A673 (cell line): ENCODE data around the gene OBSCN. TPM values are rescaled to one million over a fixed set of nuclear protein-coding genes. Genes with fewer than 3 reads are reported as not detected.

ENCODE experiments used
- BruUV-seq: library from RNA; stranded (reverse); fragments of 400-500 nt; replicated peaks from 2 replicates; lab custom pipeline; 2021; lab: Mats Ljungman, UMichigan
- CTCF ChIA-PET: fragments of 300-600 bp; sonication (Branson Sonifier 250); formaldehyde crosslinking; loops from one replicate; lab custom pipeline; 2022; ENCODE audit warnings: antibody characterized with exemption; lab: Charles Lee
- POLR2A ChIA-PET: fragments of 300-600 bp; sonication (Branson Sonifier 250); formaldehyde crosslinking; loops from one replicate; lab custom pipeline; 2022; ENCODE audit warnings: antibody characterized with exemption; ENCODE audit not compliant: low non-redundant PET; lab: Charles Lee
- DNase-seq: peaks from one replicate; pipeline ENCODE4 v3.0.0-alpha.2; 2015; ENCODE audit warnings: low spot score
- H3K27ac ChIP-seq: fragments of 200-600 bp; sonication (generic); 2 replicates; pipeline ENCODE4 v1.5.1; 2016; ENCODE audit warnings: mixed run types, low read depth, mild to moderate bottlenecking, mixed read lengths, antibody characterized with exemption, low read length; ENCODE audit not compliant: poor library complexity, severe bottlenecking
- H3K27me3 ChIP-seq: fragments of 200-600 bp; sonication (generic); replicated peaks from 2 replicates; pipeline ENCODE4 v1.6.1; 2017; ENCODE audit warnings: mixed run types, low read depth, mild to moderate bottlenecking, mixed read lengths, antibody characterized with exemption, low read length; ENCODE audit not compliant: insufficient read depth, poor library complexity
- H3K36me3 ChIP-seq: fragments of 200-600 bp; sonication (generic); 2 replicates; pipeline ENCODE4 v1.6.1; 2016; ENCODE audit warnings: mixed run types, mild to moderate bottlenecking, mixed read lengths, antibody characterized with exemption, low read length; ENCODE audit not compliant: insufficient read depth, poor library complexity, severe bottlenecking
- H3K4me1 ChIP-seq: fragments of 200-600 bp; sonication (generic); 2 replicates; pipeline ENCODE4 v1.6.1; 2017; ENCODE audit warnings: mixed run types, mild to moderate bottlenecking, mixed read lengths, antibody characterized with exemption, low read length; ENCODE audit not compliant: insufficient read depth, poor library complexity, severe bottlenecking
- H3K4me3 ChIP-seq: fragments of 200-600 bp; sonication (generic); 2 replicates; pipeline ENCODE4 v1.5.1; 2016; ENCODE audit warnings: low read depth, mixed run types, mild to moderate bottlenecking, mixed read lengths, low read length; ENCODE audit not compliant: poor library complexity, severe bottlenecking
- H3K9me3 ChIP-seq: fragments of 200-600 bp; sonication (generic); 2 replicates; pipeline ENCODE4 v1.6.1; 2016; ENCODE audit warnings: mixed run types, low read depth, mild to moderate bottlenecking, mixed read lengths, antibody characterized with exemption, low read length; ENCODE audit not compliant: poor library complexity, severe bottlenecking
- CTCF ChIP-seq: fragments of 300-800, 200-600 bp; sonication (generic); conservative IDR thresholded peaks from 2 replicates; pipeline ENCODE4 v1.5.1; 2017; ENCODE audit warnings: low read depth, mild to moderate bottlenecking, antibody characterized with exemption, low read length, moderate library complexity, mixed read lengths
- EZH2 ChIP-seq: fragments of 200-600 bp; sonication (generic); IDR thresholded peaks from 2 replicates; pipeline ENCODE4 v1.6.1; 2017; ENCODE audit warnings: borderline replicate concordance, low read depth, mild to moderate bottlenecking, mixed read lengths, antibody characterized with exemption, low read length; ENCODE audit not compliant: poor library complexity, severe bottlenecking
- intact Hi-C: fragments of 100-400 bp; cut with micrococcal nuclease; formaldehyde crosslinking; loops from one replicate; pipeline ENCODE4 v1.10.0; 2022; ENCODE audit not compliant: unreplicated experiment
- total RNA-seq: library from RNA; stranded (reverse); gene quantifications from 2 replicates; pipeline ENCODE4 v1.2.3, GENCODE V29; 2021

OBSCN gene
- total RNA-seq, 1 experiment from 2014 or later, result 37.7 TPM

DNA sequence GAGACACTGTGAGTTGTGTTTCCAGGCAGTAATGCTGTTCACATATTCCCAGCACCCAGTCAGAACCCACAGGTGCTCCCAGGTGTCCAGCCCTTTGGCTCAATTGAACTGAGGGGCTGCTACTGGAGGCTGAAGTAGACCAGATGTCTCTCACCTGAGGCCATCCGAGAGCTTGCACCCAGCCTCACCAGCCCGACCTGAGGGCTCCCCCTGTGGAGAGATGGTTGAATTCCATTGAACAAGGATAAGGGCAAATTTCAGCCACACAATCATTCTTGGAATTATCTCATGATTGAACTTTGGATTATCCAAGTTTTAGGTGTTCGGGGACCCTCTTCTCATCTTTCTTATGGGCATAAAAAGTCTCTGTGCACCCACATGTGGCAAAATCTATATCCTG lies 52.1 kb downstream of the OBSCN start:
- Histone ChIP-seq H3K4me3 (no peak overlapping the region), H3K36me3 (peaks cover 13% of the 10 kb centered on the region), H3K27ac (no peak overlapping the region), H3K27me3 (no peaks in the 10 kb centered on the region), H3K9me3 (peaks cover 11% of the 10 kb centered on the region), H3K4me1 (no peaks in the 10 kb centered on the region)
- CTCF ChIA-PET, result no interaction called here
- POLR2A ChIA-PET, result no interaction called here
- intact Hi-C loops, result no loop called here
- no peak for TF ChIP-seq CTCF
- no peak for TF ChIP-seq EZH2
- no peak for DNase-seq
- no TSS peak for BruUV-seq

- Histone ChIP-seq H3K4me3 (no peak overlapping the region), H3K27ac (no peak overlapping the region), H3K4me1 (no peaks in the 10 kb centered on the region), H3K27me3 (no peaks in the 10 kb centered on the region), H3K9me3 (peaks cover 11% of the 10 kb centered on the region), H3K36me3 (peaks cover 13% of the 10 kb centered on the region)
- CTCF ChIA-PET, result no interaction called here
- no peak for TF ChIP-seq EZH2
- no peak for TF ChIP-seq CTCF
- DNase-seq, result no peak
- intact Hi-C loops, result no loop called here
- POLR2A ChIA-PET, result no interaction called here
- no TSS peak for BruUV-seq
Observed at GRCh38 chr1:228261706-228262105, 53.9 kb downstream of the OBSCN start.

GRCh38 chr1:228262475-228262874 lies 54.6 kb downstream of the OBSCN start:
- Histone ChIP-seq H3K4me3 (no peak overlapping the region), H3K27me3 (no peaks in the 10 kb centered on the region), H3K27ac (no peak overlapping the region), H3K9me3 (peaks cover 11% of the 10 kb centered on the region), H3K36me3 (peaks cover 13% of the 10 kb centered on the region), H3K4me1 (no peaks in the 10 kb centered on the region)
- DNase-seq, result no peak
- POLR2A ChIA-PET, result no interaction called here
- no TSS peak for BruUV-seq
- no peak for TF ChIP-seq CTCF
- TF ChIP-seq EZH2, result no peak
- intact Hi-C loops, result no loop called here
- CTCF ChIA-PET, result interaction anchor here (0.6 kb wide), 1 partner anchor 49 kb away, joined by 4 read pairs; no protein-coding TSS in a partner anchor
